HepG2 (cell line): Measurements from ENCODE around the gene VAMP8. TPM values are rescaled to one million over a fixed set of nuclear protein-coding genes. Genes with fewer than 3 reads are reported as not detected.

Experiments used
- AHR ChIP-seq: IDR thresholded peaks from 2 replicates; pipeline ENCODE4 v1.6.1; 2018; ENCODE audit warnings: missing genetic modification reagents, missing compliant biosample characterization
- CAMTA2 ChIP-seq: sonication (generic); formaldehyde crosslinking; IDR thresholded peaks from 2 replicates; pipeline ENCODE4 v1.4.0; 2020; ENCODE audit warnings: mild to moderate bottlenecking, missing genetic modification reagents, borderline replicate concordance
- RAD21 ChIP-seq: fragments of 450-650 bp; formaldehyde crosslinking; IDR thresholded peaks from 2 replicates; pipeline ENCODE4 v1.5.0; 2020; ENCODE audit warnings: mild to moderate bottlenecking
- RELA ChIP-seq: sonication (generic); formaldehyde crosslinking; IDR thresholded peaks from 2 replicates; pipeline ENCODE4 v1.4.0; 2020; ENCODE audit warnings: missing genetic modification reagents
- TMF1 ChIP-seq: sonication (generic); formaldehyde crosslinking; IDR thresholded peaks from 2 replicates; pipeline ENCODE4 v1.8.1; 2022; ENCODE audit warnings: low read depth, missing genetic modification reagents
- ZNF33B ChIP-seq: sonication (generic); formaldehyde crosslinking; IDR thresholded peaks from 2 replicates; pipeline ENCODE4 v1.5.1; 2020; ENCODE audit warnings: mild to moderate bottlenecking, missing genetic modification reagents
- ZNF354B ChIP-seq: sonication (generic); formaldehyde crosslinking; IDR thresholded peaks from 2 replicates; pipeline ENCODE4 v1.8.0; 2022; ENCODE audit warnings: mild to moderate bottlenecking, missing genetic modification reagents
- ZNF446 ChIP-seq: sonication (generic); formaldehyde crosslinking; IDR thresholded peaks from 2 replicates; pipeline ENCODE4 v1.5.0; 2020; ENCODE audit warnings: mild to moderate bottlenecking, missing genetic modification reagents
- ZNF549 ChIP-seq: sonication (generic); formaldehyde crosslinking; IDR thresholded peaks from 2 replicates; pipeline ENCODE4 v1.5.0; 2020; ENCODE audit warnings: missing genetic modification reagents
- ZNF567 ChIP-seq: sonication (generic); formaldehyde crosslinking; IDR thresholded peaks from 2 replicates; pipeline ENCODE4 v1.8.1; 2023; ENCODE audit warnings: mild to moderate bottlenecking, missing genetic modification reagents, borderline replicate concordance
- ZSCAN30 ChIP-seq: sonication (generic); formaldehyde crosslinking; IDR thresholded peaks from 2 replicates; pipeline ENCODE4 v1.5.0; 2020; ENCODE audit warnings: mild to moderate bottlenecking, missing genetic modification reagents
- polyA plus RNA-seq, 8 experiments: library from polyadenylated mRNA; depleted of rRNA in 3 of 8; stranded (reverse) in 7 of 8; unstranded in 1 of 8; fragments of >200 nt; fragmentation: Illumina TruSeq in 4 of 8; extraction: Trizol in 4 of 8; gene quantifications; 2 replicates each; pipeline versions ENCODE4 v1.2.1 to v1.2.3, GENCODE V29; 2011 to 2016; ENCODE audit warnings: low read depth in 4 of 8, missing spikeins in 1 of 8, mixed read lengths in 1 of 8; ENCODE audit not compliant: insufficient read depth in 1 of 8
- total RNA-seq, 5 experiments: library from RNA; depleted of rRNA; stranded (reverse); fragments of >200 nt; fragmentation: Illumina TruSeq; extraction: Trizol; gene quantifications; 2 replicates each; pipeline ENCODE4 v1.2.3, GENCODE V29; 2016; ENCODE audit warnings: low read depth in 1 of 5
- TF ChIP-seq, protein P1 (sequence below): sonication (generic); formaldehyde crosslinking; conservative IDR thresholded peaks from 2 replicates; pipeline ENCODE4 v1.8.1; 2023; ENCODE audit warnings: missing genetic modification reagents
- TF ChIP-seq, protein P2 (sequence below): sonication (generic); formaldehyde crosslinking; conservative IDR thresholded peaks from 2 replicates; pipeline ENCODE4 v1.4.0; 2020; ENCODE audit warnings: missing genetic modification reagents
- TF ChIP-seq, protein P3 (sequence below): IDR thresholded peaks from 2 replicates; pipeline ENCODE4 v1.6.1; 2012; ENCODE audit warnings: low read length, improper control_type of control experiment
- TF ChIP-seq, protein P4 (sequence below): conservative IDR thresholded peaks from 2 replicates; pipeline ENCODE4 v1.6.1; 2018; ENCODE audit warnings: missing genetic modification reagents
- TF ChIP-seq, protein P5 (sequence below): sonication (generic); formaldehyde crosslinking; IDR thresholded peaks from 2 replicates; pipeline ENCODE4 v1.5.0; 2020; ENCODE audit warnings: missing genetic modification reagents, mild to moderate bottlenecking, borderline replicate concordance
- TF ChIP-seq, protein P6 (sequence below): sonication (generic); formaldehyde crosslinking; conservative IDR thresholded peaks from 2 replicates; pipeline ENCODE4 v1.8.0; 2022; ENCODE audit warnings: low read depth, missing genetic modification reagents

VAMP8 gene
- total and polyA plus RNA-seq, 2 of the 13 experiments (the other 11 are each of a cell fraction or from before 2014, with no cell fraction given): 83.3 to 157 TPM

DNA sequence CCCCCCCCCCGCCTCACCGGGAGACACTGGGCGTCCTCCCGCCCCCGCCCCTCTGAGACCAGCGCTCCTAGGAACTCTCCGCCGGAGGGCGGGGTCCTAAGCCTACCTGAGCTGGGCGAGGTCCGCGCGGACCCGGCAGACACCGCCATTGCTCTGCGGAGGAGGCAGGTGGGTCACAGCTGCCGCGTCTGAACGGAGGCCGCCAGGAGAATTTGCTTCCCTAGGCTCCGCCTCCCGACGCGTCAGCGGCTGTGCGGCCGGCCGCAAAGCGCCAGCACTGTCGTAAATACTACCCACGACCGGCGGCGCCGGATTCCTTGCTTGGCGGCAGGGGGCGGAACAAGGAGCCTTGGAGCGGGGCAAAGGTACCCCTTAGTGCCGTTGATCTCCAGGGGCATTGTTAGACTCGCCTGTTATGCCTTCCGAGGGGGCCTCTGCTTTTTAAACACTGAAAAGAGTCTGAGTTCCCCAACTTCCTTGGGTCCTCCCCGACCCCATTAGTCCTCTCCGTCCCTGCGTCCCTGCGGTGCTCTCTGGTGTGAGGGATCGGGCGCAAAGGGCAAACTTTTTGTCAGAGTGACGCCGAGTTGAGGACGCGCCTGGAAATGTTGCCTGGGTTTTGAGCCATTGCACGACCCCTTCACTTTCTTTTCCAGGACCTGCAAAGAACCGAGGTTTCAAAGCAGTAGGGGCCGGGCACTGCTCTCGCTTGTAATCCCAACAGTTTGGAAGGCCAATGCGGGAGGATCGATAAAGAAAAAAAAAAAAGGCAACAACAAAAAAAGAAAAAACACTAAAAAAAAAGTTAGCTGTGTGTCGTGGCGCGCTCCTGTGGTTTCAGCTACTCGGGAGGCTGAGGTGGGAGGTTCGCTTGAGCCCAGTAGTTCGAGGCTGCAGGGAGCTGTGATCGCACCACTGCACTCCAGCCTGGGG lies 15.8 kb upstream of the VAMP8 start, which contains the start of gene GGCX (continued):
- TF ChIP-seq, protein P1, sequence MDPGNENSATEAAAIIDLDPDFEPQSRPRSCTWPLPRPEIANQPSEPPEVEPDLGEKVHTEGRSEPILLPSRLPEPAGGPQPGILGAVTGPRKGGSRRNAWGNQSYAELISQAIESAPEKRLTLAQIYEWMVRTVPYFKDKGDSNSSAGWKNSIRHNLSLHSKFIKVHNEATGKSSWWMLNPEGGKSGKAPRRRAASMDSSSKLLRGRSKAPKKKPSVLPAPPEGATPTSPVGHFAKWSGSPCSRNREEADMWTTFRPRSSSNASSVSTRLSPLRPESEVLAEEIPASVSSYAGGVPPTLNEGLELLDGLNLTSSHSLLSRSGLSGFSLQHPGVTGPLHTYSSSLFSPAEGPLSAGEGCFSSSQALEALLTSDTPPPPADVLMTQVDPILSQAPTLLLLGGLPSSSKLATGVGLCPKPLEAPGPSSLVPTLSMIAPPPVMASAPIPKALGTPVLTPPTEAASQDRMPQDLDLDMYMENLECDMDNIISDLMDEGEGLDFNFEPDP: no peak
- TF ChIP-seq AHR (CRISPR knock-in tag) (peak; percentile 58; the same call in 1 of the 2 replicates), ZNF354B (CRISPR knock-in tag) (no peak), CAMTA2 (CRISPR knock-in tag) (no peak; the same call in 1 of the 2 replicates), RELA (CRISPR knock-in tag) (no peak; the same call in 1 of the 2 replicates), TMF1 (CRISPR knock-in tag) (no peak), ZNF567 (CRISPR knock-in tag) (peak; percentile 85), ZNF33B (CRISPR knock-in tag) (peak; percentile 77), RAD21 (peak; percentile 70), ZSCAN30 (CRISPR knock-in tag) (no peak), ZNF446 (CRISPR knock-in tag) (peak; percentile 17), ZNF549 (CRISPR knock-in tag) (no peak)
- TF ChIP-seq, protein P2, sequence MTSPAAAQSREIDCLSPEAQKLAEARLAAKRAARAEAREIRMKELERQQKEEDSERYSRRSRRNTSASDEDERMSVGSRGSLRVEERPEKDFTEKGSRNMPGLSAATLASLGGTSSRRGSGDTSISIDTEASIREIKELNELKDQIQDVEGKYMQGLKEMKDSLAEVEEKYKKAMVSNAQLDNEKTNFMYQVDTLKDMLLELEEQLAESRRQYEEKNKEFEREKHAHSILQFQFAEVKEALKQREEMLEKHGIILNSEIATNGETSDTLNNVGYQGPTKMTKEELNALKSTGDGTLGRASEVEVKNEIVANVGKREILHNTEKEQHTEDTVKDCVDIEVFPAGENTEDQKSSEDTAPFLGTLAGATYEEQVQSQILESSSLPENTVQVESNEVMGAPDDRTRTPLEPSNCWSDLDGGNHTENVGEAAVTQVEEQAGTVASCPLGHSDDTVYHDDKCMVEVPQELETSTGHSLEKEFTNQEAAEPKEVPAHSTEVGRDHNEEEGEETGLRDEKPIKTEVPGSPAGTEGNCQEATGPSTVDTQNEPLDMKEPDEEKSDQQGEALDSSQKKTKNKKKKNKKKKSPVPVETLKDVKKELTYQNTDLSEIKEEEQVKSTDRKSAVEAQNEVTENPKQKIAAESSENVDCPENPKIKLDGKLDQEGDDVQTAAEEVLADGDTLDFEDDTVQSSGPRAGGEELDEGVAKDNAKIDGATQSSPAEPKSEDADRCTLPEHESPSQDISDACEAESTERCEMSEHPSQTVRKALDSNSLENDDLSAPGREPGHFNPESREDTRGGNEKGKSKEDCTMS (CRISPR knock-in tag): peak; percentile 62; the same call in 1 of the 2 replicates
- TF ChIP-seq, protein P3, sequence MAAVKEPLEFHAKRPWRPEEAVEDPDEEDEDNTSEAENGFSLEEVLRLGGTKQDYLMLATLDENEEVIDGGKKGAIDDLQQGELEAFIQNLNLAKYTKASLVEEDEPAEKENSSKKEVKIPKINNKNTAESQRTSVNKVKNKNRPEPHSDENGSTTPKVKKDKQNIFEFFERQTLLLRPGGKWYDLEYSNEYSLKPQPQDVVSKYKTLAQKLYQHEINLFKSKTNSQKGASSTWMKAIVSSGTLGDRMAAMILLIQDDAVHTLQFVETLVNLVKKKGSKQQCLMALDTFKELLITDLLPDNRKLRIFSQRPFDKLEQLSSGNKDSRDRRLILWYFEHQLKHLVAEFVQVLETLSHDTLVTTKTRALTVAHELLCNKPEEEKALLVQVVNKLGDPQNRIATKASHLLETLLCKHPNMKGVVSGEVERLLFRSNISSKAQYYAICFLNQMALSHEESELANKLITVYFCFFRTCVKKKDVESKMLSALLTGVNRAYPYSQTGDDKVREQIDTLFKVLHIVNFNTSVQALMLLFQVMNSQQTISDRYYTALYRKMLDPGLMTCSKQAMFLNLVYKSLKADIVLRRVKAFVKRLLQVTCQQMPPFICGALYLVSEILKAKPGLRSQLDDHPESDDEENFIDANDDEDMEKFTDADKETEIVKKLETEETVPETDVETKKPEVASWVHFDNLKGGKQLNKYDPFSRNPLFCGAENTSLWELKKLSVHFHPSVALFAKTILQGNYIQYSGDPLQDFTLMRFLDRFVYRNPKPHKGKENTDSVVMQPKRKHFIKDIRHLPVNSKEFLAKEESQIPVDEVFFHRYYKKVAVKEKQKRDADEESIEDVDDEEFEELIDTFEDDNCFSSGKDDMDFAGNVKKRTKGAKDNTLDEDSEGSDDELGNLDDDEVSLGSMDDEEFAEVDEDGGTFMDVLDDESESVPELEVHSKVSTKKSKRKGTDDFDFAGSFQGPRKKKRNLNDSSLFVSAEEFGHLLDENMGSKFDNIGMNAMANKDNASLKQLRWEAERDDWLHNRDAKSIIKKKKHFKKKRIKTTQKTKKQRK: no peak
- TF ChIP-seq, protein P4, sequence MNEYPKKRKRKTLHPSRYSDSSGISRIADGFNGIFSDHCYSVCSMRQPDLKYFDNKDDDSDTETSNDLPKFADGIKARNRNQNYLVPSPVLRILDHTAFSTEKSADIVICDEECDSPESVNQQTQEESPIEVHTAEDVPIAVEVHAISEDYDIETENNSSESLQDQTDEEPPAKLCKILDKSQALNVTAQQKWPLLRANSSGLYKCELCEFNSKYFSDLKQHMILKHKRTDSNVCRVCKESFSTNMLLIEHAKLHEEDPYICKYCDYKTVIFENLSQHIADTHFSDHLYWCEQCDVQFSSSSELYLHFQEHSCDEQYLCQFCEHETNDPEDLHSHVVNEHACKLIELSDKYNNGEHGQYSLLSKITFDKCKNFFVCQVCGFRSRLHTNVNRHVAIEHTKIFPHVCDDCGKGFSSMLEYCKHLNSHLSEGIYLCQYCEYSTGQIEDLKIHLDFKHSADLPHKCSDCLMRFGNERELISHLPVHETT (CRISPR knock-in tag): 0 out of 2 replicates have a peak, but pooled peaks have one; percentile 21
- TF ChIP-seq, protein P5, sequence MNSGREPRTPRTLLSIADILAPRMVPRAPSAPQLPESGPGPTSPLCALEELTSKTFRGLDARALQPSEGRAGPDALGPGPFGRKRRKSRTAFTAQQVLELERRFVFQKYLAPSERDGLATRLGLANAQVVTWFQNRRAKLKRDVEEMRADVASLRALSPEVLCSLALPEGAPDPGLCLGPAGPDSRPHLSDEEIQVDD (CRISPR knock-in tag): no peak; the same call in 1 of the 2 replicates
- TF ChIP-seq, protein P6, sequence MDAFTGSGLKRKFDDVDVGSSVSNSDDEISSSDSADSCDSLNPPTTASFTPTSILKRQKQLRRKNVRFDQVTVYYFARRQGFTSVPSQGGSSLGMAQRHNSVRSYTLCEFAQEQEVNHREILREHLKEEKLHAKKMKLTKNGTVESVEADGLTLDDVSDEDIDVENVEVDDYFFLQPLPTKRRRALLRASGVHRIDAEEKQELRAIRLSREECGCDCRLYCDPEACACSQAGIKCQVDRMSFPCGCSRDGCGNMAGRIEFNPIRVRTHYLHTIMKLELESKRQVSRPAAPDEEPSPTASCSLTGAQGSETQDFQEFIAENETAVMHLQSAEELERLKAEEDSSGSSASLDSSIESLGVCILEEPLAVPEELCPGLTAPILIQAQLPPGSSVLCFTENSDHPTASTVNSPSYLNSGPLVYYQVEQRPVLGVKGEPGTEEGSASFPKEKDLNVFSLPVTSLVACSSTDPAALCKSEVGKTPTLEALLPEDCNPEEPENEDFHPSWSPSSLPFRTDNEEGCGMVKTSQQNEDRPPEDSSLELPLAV (CRISPR knock-in tag): no peak
